ENCODE data around the gene DDX42. TPM values are rescaled to one million over a fixed set of nuclear protein-coding genes. Genes with fewer than 3 reads are reported as not detected.

DDX42 gene
- total and polyA plus RNA-seq, 12 donors: 27.7 to 69.9 (median 61.8) TPM

DNA sequence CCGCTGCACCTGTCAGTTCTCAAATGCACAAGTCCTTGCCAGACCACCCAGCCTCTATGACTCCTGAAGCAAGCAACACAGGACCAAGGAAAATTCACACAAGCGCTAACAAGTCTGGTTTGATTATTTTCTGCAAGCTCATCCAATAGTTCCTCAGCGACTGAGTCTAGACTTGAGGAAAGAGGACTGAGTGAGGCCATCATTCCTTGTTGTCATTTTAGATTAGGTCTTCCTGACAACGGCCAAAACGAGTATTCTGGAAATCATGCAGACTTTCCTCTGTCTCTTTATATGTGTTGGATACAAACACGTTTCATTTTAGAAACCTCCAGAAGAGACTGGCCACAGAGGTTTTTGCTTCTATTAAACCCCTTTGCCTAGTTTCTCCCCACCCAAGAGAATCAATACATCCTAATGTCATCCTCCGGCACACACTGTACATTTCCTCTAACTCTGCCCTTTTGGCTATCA, 1.1 kb upstream of the DDX42 start:
- H3K9me3 ChIP-seq: no peaks in the 10 kb centered on the region
- ATAC-seq (no peak), DNase-seq (no peak)
- intact Hi-C loops (cut with DNase I): loop anchor here in 4 of 10 donors (1.0 to 10.0 kb wide), 3 partner anchors 32 to 69 kb away; partner anchors contain the start of genes FTSJ3 (in 2 of the 4), PSMC5 (in 2 of the 4), SMARCD2 (in 1 of the 4) and STRADA (in 1 of the 4)
- H3K27ac ChIP-seq: peak overlapping the region; percentile 81 to 99 (median 96)
- H3K36me3 ChIP-seq: peaks cover 0 to 43% (median 0%) of the 10 kb centered on the region in 9 donors
- TF ChIP-seq, protein P1, sequence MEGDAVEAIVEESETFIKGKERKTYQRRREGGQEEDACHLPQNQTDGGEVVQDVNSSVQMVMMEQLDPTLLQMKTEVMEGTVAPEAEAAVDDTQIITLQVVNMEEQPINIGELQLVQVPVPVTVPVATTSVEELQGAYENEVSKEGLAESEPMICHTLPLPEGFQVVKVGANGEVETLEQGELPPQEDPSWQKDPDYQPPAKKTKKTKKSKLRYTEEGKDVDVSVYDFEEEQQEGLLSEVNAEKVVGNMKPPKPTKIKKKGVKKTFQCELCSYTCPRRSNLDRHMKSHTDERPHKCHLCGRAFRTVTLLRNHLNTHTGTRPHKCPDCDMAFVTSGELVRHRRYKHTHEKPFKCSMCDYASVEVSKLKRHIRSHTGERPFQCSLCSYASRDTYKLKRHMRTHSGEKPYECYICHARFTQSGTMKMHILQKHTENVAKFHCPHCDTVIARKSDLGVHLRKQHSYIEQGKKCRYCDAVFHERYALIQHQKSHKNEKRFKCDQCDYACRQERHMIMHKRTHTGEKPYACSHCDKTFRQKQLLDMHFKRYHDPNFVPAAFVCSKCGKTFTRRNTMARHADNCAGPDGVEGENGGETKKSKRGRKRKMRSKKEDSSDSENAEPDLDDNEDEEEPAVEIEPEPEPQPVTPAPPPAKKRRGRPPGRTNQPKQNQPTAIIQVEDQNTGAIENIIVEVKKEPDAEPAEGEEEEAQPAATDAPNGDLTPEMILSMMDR (IDR thresholded peaks at IDR 0.05): no peak
- 3 to 4% methylated on average over 7 of the region's 7 CpGs for WGBS, 2 donors
- H3K27me3 ChIP-seq: no peaks in the 10 kb centered on the region
- peak overlapping the region; percentile 67 to 99 (median 86) for H3K4me3 ChIP-seq
- peaks cover 0 to 74% (median 61%) of the 10 kb centered on the region in 9 donors for H3K4me1 ChIP-seq

DNA sequence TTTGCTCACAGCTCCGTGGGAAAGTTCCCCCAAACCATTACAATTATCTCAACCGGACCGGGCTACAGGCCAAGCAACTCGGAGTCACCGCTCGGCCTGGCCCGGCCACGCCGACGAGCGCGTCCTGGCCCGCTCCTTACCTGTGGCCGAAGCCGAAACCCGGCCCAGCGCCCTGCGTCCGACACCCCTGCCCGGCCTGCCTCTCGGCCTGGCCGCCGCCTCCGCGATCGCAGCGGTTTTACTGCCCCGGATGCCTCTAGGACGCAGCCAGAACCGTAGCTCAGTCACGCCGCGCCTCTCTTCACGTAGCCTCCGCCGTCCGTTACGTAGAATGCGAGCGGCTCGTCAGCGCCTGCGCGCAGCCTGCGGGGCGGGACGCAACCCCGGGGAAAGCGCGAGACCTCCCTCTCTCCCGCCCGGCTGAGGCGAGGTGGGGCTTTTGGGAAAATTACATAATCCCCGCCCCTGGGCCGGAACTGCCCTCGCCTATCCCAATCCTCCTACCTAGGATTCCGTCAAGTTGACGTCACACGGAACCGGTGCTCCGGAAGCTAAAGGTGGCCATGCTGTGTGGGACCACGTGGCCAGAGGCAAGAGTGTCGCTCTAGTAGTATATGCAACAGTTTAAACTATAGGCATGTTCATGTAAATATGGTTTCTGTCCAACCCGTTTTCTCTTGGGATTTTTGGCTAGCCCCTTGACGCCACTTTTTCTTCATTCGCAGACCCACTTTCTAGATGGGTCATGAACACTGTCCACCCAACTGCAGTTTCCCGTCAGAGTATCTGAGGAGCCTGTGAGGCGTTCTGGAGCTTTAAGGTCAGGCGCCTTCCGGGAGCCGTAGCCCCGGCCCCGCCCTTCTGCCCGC, 464 bp upstream of the DDX42 start, which contains the start of gene CCDC47:
TSS of gene CCDC47 (minus strand) at position 326 of the 869 bp plus-strand sequence. CDS start 7,422 bp downstream, outside the sequence.
- DNase-seq (peak; percentile 97 to 99), ATAC-seq (peak; percentile 94 to 97 (median 97))
- peak within 1 kb of the TSS; percentile 81 to 99 (median 96) for H3K27ac ChIP-seq
- peaks cover 0 to 74% (median 67%) of the 10 kb centered on the region in 9 donors for H3K4me1 ChIP-seq
- peak within 1 kb of the TSS; percentile 67 to 99 (median 92) for H3K4me3 ChIP-seq
- WGBS, 2 donors: 0 to 1% methylated on average over 74 of the region's 74 CpGs
- intact Hi-C loops (cut with DNase I): loop anchor here in 4 of 10 donors (1.0 to 10.0 kb wide), 3 partner anchors 32 to 69 kb away; partner anchors contain the start of genes FTSJ3 (in 2 of the 4), PSMC5 (in 2 of the 4), SMARCD2 (in 1 of the 4) and STRADA (in 1 of the 4)
- no peaks in the 10 kb centered on the region for H3K27me3 ChIP-seq
- peaks cover 0 to 45% (median 0%) of the 10 kb centered on the region in 9 donors for H3K36me3 ChIP-seq
- TF ChIP-seq, protein P1 (IDR thresholded peaks at IDR 0.05): no peak
- H3K9me3 ChIP-seq: no peaks in the 10 kb centered on the region

DNA sequence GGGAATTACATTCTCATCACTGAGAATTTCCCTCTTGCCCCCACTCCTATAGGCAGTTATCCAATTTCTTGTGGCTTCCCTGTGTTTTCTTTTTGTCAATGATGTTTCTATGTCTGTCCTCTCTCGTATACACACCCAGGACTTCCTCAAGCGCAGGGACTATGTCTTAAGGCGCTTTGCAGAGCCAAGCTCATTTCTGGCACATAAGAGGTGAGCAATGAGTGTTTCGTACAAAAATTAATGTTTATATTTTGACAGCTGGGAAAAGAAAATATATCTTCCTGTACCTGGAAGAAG, 947 bp downstream of the DDX42 start:
- peak overlapping the region; percentile 67 to 99 (median 92) for H3K4me3 ChIP-seq
- H3K27ac ChIP-seq: peak overlapping the region in 9 of 10 donors; percentile 95 to 99 (median 96)
- TF ChIP-seq, protein P1 (IDR thresholded peaks at IDR 0.05): no peak
- peaks cover 0 to 47% (median 0%) of the 10 kb centered on the region in 9 donors for H3K36me3 ChIP-seq
- no peak for ATAC-seq
- WGBS, 2 donors: 3 to 7% methylated on average over 4 of the region's 4 CpGs
- DNase-seq: no peak
- H3K4me1 ChIP-seq: peaks cover 0 to 74% (median 65%) of the 10 kb centered on the region in 9 donors
- intact Hi-C loops (cut with DNase I): loop anchor here in 4 of 10 donors (5.0 to 10.0 kb wide), 4 partner anchors 42 to 67 kb away; partner anchors contain the start of genes FTSJ3 (in 3 of the 4), PSMC5 (in 3 of the 4) and SMARCD2 (in 1 of the 4)
- no peaks in the 10 kb centered on the region for H3K9me3 ChIP-seq
- no peaks in the 10 kb centered on the region for H3K27me3 ChIP-seq

DNA sequence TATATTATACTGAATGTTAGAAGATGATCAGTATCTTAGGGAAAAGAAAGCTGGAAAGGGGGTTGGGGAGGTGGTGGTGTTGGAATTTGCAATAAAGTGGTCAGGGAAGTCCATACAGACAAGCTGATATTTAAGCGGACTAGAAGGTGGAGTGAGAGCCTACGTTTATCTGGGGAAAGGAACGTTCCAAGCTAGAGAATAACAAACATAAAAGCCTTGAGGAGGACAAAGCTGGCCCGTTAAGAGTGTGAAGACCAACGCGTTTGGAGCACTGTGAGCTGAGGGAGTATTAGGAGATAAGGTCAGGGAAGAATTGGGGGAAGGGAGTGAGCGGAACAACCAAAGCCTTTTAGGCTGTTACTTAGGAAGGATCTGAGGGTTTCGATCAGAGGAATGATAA, 1.4 kb downstream of the DDX42 start:
- TF ChIP-seq, protein P1 (IDR thresholded peaks at IDR 0.05): no peak
- intact Hi-C loops (cut with DNase I): loop anchor here in 4 of 10 donors (5.0 to 10.0 kb wide), 3 partner anchors 42 to 52 kb away; partner anchors contain the start of genes FTSJ3 (in 3 of the 4) and PSMC5 (in 3 of the 4)
- peaks cover 0 to 74% (median 60%) of the 10 kb centered on the region in 9 donors for H3K4me1 ChIP-seq

More for the DNA sequence above, 1.4 kb downstream of the DDX42 start:
- 17 to 26% methylated on average over 8 of the region's 8 CpGs for WGBS, 2 donors
- Histone ChIP-seq H3K27me3 (no peaks in the 10 kb centered on the region), H3K36me3 (peaks cover 0 to 50% (median 0%) of the 10 kb centered on the region in 9 donors), H3K27ac (peak overlapping the region in 5 of 10 donors; percentile 96 to 99 (median 98)), H3K4me3 (peak overlapping the region; percentile 67 to 99 (median 92)), H3K9me3 (no peaks in the 10 kb centered on the region)
- DNase-seq (no peak), ATAC-seq (no peak)

Measured in heart right ventricle (tissue), 16 donors.